ENCODE measurements around the gene PRELID3B. TPM values are rescaled to one million over a fixed set of nuclear protein-coding genes. Genes with fewer than 3 reads are reported as not detected.

PRELID3B gene
- total RNA-seq, 1 donor from 2014 or later, result 16.4 TPM

Other genes with a start within 250 kb of the PRELID3B start
- 0.35 TPM for gene GNAS-AS1, start 191.9 kb downstream of the PRELID3B start, total RNA-seq
- gene GNAS, start 190.1 kb downstream of the PRELID3B start, total RNA-seq, result 305 TPM
- 34.8 TPM for gene NELFCD, start 61.5 kb downstream of the PRELID3B start, total RNA-seq
- gene CTSZ, start 35.5 kb downstream of the PRELID3B start, total RNA-seq, result 248 TPM
- 0.25 TPM for gene TUBB1, start 23.4 kb downstream of the PRELID3B start, total RNA-seq
- 33.3 TPM for gene ATP5F1E, start 10.5 kb downstream of the PRELID3B start, total RNA-seq
- 0.05 TPM for gene ZNF831, start 121.0 kb upstream of the PRELID3B start, total RNA-seq